H1 (cell line): ENCODE results near the gene GNG12.

Experiments
- ZNF274 ChIP-seq: IDR thresholded peaks from 2 replicates; pipeline ENCODE4 v1.7.0; 2012; ENCODE audit warnings: low read length, borderline replicate concordance; ENCODE audit errors: extremely low read depth
- TF ChIP-seq, protein P1 (sequence below), 3 experiments: IDR thresholded peaks; 1 replicate in 2 of 3; 2 replicates in 1 of 3; pipeline versions ENCODE4 v1.5.1 to v1.6.1; 2011; ENCODE audit warnings: low read length in 3 of 3, mild to moderate bottlenecking in 3 of 3, inconsistent platforms in 2 of 3, low read depth in 1 of 3, moderate library complexity in 1 of 3; ENCODE audit not compliant: insufficient read depth in 1 of 3; ENCODE audit errors: control extremely low read depth in 1 of 3

DNA sequence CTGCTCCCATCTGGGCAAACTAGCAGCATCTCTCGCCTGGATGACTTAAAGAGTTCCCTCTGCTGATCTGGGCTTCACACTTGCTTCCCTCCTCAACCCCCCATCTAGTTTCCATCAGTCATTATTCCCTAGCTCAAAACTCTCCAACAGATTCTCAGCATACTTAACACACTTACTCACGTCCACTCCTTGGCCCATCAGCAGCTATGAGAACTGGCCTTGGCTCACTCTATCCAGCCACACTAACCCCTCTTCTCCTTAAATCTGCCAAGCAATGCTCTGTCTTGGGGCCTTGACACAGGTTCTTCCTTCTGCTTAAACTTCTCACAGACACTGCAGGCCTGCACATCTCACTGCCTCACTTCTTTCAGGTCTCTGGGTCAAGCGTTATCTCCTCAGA is 41.6 kb downstream of the GNG12 start:
- TF ChIP-seq, protein P1, sequence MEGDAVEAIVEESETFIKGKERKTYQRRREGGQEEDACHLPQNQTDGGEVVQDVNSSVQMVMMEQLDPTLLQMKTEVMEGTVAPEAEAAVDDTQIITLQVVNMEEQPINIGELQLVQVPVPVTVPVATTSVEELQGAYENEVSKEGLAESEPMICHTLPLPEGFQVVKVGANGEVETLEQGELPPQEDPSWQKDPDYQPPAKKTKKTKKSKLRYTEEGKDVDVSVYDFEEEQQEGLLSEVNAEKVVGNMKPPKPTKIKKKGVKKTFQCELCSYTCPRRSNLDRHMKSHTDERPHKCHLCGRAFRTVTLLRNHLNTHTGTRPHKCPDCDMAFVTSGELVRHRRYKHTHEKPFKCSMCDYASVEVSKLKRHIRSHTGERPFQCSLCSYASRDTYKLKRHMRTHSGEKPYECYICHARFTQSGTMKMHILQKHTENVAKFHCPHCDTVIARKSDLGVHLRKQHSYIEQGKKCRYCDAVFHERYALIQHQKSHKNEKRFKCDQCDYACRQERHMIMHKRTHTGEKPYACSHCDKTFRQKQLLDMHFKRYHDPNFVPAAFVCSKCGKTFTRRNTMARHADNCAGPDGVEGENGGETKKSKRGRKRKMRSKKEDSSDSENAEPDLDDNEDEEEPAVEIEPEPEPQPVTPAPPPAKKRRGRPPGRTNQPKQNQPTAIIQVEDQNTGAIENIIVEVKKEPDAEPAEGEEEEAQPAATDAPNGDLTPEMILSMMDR (IDR thresholded peaks at IDR 0.05; ENCODE audit: control extremely low read depth in 1 of 3, insufficient read depth in 1 of 3, low read depth in 1 of 3, low read length in 3 of 3) = no peak
- TF ChIP-seq ZNF274 = no peak
